K562 (cell line): Measurements from ENCODE around the gene FJX1.

ENCODE experiments used
- KLF6 ChIP-seq: fragments of 250-450 bp; sonication (Bioruptor Pico); IDR thresholded peaks from 2 replicates; pipeline ENCODE4 v1.4.0; 2020; ENCODE audit warnings: mild to moderate bottlenecking, moderate library complexity, borderline replicate concordance
- ZFP1 ChIP-seq: fragments of 450-650 bp; formaldehyde crosslinking; IDR thresholded peaks from 2 replicates; pipeline ENCODE4 v1.4.0; 2020; ENCODE audit warnings: mild to moderate bottlenecking, mixed read lengths
- ZNF12 ChIP-seq: sonication (generic); formaldehyde crosslinking; IDR thresholded peaks from 2 replicates; pipeline ENCODE4 v1.4.0; 2020; ENCODE audit warnings: mild to moderate bottlenecking, missing genetic modification reagents
- ZNF133 ChIP-seq: fragments of 250-450 bp; sonication (Bioruptor Pico); IDR thresholded peaks from 2 replicates; pipeline ENCODE4 v1.4.0; 2020; ENCODE audit warnings: mild to moderate bottlenecking
- TF ChIP-seq, protein P1 (sequence below), 3 experiments: IDR thresholded peaks in 2 of 3; conservative IDR thresholded peaks in 1 of 3; 2 replicates each; pipeline ENCODE4 v1.5.1; 2011 to 2012; ENCODE audit warnings: low read length in 3 of 3, mild to moderate bottlenecking in 3 of 3, control low read depth in 2 of 3, improper control_type of control experiment in 1 of 3, inconsistent platforms in 1 of 3, low read depth in 1 of 3, mixed read lengths in 1 of 3, moderate library complexity in 1 of 3; ENCODE audit not compliant: insufficient read depth in 2 of 3

DNA sequence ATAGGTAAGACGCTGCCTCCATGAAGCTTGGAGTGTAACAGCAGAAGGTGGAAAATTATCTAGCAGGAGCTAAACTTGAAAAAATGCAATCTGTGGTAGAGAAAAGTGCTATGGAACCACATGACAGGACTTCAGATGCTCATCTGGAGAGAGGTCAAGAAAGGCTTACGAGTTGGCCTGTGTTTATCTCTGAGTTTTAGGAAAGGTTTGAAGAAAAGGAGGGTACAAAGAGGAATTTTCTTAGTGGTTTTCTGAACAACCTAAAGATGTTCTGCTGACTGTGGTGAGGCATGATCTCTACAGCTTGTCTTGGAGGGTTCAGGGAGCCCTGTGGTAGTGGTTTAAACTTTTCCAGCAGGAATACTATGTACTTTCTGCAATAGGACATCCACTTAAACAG lies 8.2 kb downstream of the FJX1 start:
- TF ChIP-seq KLF6 (CRISPR knock-in tag) (no peak), ZFP1 (CRISPR knock-in tag) (no peak), ZNF12 (CRISPR knock-in tag) (no peak), ZNF133 (no peak)
- TF ChIP-seq, protein P1, sequence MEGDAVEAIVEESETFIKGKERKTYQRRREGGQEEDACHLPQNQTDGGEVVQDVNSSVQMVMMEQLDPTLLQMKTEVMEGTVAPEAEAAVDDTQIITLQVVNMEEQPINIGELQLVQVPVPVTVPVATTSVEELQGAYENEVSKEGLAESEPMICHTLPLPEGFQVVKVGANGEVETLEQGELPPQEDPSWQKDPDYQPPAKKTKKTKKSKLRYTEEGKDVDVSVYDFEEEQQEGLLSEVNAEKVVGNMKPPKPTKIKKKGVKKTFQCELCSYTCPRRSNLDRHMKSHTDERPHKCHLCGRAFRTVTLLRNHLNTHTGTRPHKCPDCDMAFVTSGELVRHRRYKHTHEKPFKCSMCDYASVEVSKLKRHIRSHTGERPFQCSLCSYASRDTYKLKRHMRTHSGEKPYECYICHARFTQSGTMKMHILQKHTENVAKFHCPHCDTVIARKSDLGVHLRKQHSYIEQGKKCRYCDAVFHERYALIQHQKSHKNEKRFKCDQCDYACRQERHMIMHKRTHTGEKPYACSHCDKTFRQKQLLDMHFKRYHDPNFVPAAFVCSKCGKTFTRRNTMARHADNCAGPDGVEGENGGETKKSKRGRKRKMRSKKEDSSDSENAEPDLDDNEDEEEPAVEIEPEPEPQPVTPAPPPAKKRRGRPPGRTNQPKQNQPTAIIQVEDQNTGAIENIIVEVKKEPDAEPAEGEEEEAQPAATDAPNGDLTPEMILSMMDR (IDR thresholded peaks at IDR 0.05 in 2 of 3, conservative IDR thresholded peaks at IDR 0.05 in 1 of 3; ENCODE audit: insufficient read depth in 2 of 3, low read depth in 1 of 3, low read length in 3 of 3): no peak
